ENCODE results near the gene EPAS1. TPM values are rescaled to one million over a fixed set of nuclear protein-coding genes. Genes with fewer than 3 reads are reported as not detected.

EPAS1 gene
- total and polyA plus RNA-seq, 2 of the 13 experiments (the other 11 are each of a cell fraction or from before 2014, with no cell fraction given) = 47.1 to 182 TPM

GRCh38 chr2:46296216-46296839, 879 bp upstream of the EPAS1 start (continued):
- TF ChIP-seq AFF4 (CRISPR knock-in tag; IDR thresholded peaks at IDR 0.05) (no peak), ZBTB38 (CRISPR knock-in tag; IDR thresholded peaks at IDR 0.05) (0 out of 2 replicates have a peak, but pooled peaks have one; percentile 80), MED8 (CRISPR knock-in tag; IDR thresholded peaks at IDR 0.05; ENCODE audit: insufficient replicate concordance) (peak; percentile 54), POLR2A (IDR thresholded peaks at IDR 0.05; ENCODE audit: insufficient read depth in 1 of 2, low read depth in 2 of 2, low read length in 2 of 2) (0 out of 4 replicates have a peak, but pooled peaks of 1 of the 2 experiments have one; percentile 3), NCOA2 (CRISPR knock-in tag; IDR thresholded peaks at IDR 0.05) (no peak), BORCS8-MEF2B (CRISPR knock-in tag; IDR thresholded peaks at IDR 0.05) (peak; percentile 48; the same call in 1 of the 2 replicates), ZNF276 (CRISPR knock-in tag; IDR thresholded peaks at IDR 0.05; ENCODE audit: low read depth) (peak; percentile 51; the same call in 1 of the 2 replicates), ATM (IDR thresholded peaks at IDR 0.05; ENCODE audit: borderline replicate concordance) (no peak), ZNF513 (CRISPR knock-in tag; conservative IDR thresholded peaks at IDR 0.05) (no peak), DZIP1 (CRISPR knock-in tag; IDR thresholded peaks at IDR 0.05) (0 out of 2 replicates have a peak, but pooled peaks have one; percentile 22), ZNF280B (CRISPR knock-in tag; IDR thresholded peaks at IDR 0.05; ENCODE audit: borderline replicate concordance) (peak; percentile 44; the same call in 1 of the 2 replicates), ZNF367 (CRISPR knock-in tag; IDR thresholded peaks at IDR 0.05; ENCODE audit: borderline replicate concordance) (no peak), ARID2 (CRISPR knock-in tag; IDR thresholded peaks at IDR 0.05; ENCODE audit: borderline replicate concordance) (peak; percentile 62; the same call in 1 of the 2 replicates), ZBTB46 (CRISPR knock-in tag; IDR thresholded peaks at IDR 0.05; ENCODE audit: borderline replicate concordance) (no peak)
